ENCODE measurements around the gene TPM2. TPM values are rescaled to one million over a fixed set of nuclear protein-coding genes. Genes with fewer than 3 reads are reported as not detected.
A peak's percentile ranks its signal among the peaks of the same experiment; 100 is the strongest.

The TPM2 gene
- total and polyA plus RNA-seq, 9 of the 15 experiments (the other 6 are each of a cell fraction or from before 2014, with no cell fraction given): 0.28 to 16.1 (median 4.5) TPM

DNA sequence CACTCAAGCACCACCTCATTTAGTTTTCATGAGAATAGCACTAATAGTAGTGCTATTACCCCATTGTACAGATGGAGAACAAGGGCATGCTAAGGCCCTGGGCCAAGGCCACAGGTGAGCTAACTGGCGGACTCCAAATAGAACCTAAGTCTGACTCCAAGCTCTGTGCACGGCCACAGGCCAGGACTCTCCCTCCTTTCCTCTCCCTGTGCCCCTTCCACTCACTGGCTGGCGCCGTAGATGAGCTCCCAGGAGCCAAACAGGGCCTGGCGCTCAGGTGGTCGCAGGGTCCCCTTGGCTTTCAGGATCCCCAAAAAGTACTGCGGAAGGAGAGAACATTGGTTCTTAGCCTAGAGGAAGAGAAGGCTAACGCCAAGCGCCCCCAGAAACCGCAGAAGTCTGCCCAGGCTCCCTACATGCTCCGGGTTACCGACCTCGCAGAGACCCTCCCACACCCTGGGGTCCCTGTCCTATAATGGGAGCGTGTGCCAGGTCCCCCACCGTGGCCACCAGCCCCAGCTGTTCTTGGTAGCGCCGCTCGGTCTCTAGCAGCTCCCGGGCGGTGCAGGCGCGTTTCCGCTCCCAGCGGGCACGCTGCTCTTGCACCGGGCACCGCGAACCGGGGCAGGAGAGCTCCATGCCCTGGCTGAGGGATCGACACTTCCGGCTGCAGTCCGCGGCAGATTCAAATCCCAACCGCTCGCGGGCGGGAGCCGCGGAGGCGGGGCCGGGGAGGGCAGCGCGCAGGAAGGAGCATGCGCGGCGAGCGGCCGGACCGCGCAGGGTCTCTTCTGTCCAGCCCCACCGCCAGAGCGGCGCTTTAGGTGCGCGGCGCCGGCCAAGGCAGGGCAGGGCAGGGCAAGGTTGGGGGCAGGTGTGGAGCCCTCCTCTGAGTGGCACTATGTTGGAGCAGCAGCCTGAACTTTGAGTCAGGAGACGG lies 24.9 kb downstream of the TPM2 start, which contains the start of gene ARHGEF39 (continued):
- TF ChIP-seq ZNF584 (CRISPR knock-in tag; IDR thresholded peaks at IDR 0.05; ENCODE audit: low read depth): no peak
- TF ChIP-seq POLR3A (IDR thresholded peaks at IDR 0.05; ENCODE audit: borderline replicate concordance, extremely low read depth, insufficient read depth, insufficient read length): no peak
- TF ChIP-seq ZNF23 (CRISPR knock-in tag; IDR thresholded peaks at IDR 0.05): no peak
- no peak for TF ChIP-seq HSF4 (CRISPR knock-in tag; IDR thresholded peaks at IDR 0.05; ENCODE audit: borderline replicate concordance)
- TF ChIP-seq, protein P1, sequence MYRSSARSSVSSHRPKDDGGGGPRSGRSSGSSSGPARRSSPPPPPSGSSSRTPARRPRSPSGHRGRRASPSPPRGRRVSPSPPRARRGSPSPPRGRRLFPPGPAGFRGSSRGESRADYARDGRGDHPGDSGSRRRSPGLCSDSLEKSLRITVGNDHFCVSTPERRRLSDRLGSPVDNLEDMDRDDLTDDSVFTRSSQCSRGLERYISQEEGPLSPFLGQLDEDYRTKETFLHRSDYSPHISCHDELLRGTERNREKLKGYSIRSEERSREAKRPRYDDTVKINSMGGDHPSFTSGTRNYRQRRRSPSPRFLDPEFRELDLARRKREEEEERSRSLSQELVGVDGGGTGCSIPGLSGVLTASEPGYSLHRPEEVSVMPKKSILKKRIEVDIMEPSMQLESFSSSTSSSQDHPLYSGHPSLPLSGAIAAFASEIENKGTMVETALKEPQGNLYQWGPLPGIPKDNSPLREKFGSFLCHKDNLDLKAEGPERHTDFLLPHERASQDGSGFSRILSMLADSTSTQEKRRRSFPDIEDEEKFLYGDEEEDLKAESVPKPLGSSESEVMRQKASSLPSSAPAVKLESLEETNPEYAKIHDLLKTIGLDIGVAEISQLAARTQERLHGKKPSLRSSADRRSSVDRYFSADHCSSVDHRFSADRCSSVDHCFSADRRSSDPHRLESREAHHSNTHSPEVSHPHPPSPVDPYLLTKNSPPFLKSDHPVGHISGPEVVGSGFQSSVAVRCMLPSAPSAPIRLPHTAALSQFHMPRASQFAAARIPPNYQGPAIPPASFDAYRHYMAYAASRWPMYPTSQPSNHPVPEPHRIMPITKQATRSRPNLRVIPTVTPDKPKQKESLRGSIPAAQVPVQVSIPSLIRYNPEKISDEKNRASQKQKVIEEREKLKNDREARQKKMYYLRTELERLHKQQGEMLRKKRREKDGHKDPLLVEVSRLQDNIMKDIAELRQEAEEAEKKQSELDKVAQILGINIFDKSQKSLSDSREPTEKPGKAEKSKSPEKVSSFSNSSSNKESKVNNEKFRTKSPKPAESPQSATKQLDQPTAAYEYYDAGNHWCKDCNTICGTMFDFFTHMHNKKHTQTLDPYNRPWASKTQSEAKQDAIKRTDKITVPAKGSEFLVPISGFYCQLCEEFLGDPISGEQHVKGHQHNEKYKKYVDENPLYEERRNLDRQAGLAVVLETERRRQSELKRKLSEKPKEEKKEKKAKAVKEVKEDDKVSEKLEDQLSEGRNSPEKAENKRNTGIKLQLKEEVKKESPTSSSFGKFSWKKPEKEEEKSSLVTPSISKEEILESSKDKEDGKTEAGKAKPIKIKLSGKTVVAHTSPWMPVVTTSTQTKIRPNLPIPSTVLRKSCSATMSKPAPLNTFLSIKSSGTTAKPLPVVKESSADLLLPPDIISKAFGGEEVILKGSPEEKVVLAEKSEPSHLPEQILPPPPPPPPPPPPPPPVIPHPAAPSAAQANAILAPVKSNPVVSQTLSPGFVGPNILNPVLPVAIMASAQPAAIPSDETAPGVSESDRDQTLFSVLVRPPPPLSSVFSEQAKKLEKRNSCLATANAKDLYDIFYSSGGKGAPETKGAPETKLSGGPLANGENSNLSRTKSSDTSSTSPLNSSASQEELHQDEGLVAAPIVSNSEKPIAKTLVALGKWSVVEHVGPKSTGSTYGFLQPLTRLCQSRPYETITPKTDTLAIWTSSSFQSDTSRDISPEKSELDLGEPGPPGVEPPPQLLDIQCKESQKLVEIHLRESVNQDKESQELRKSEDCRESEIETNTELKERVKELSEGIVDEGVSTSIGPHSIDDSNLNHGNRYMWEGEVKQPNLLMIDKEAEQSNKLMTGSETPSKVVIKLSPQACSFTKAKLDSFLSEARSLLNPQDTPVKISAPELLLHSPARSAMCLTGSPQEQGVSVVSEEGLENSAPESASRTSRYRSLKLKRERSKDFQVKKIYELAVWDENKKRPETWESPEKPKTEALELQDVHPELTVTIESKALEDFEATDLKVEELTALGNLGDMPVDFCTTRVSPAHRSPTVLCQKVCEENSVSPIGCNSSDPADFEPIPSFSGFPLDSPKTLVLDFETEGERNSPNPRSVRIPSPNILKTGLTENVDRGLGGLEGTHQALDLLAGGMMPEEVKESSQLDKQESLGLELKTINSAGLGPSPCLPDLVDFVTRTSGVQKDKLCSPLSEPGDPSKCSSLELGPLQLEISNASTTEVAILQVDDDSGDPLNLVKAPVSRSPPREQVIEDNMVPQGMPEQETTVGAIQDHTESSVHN (IDR thresholded peaks at IDR 0.05; ENCODE audit: borderline replicate concordance in 1 of 2, low read depth in 1 of 2): no peak
- peak; percentile 69; the same call in 1 of the 2 replicates for TF ChIP-seq PHF8 (IDR thresholded peaks at IDR 0.05; ENCODE audit: borderline replicate concordance, low read length)
- TF ChIP-seq, protein P2, sequence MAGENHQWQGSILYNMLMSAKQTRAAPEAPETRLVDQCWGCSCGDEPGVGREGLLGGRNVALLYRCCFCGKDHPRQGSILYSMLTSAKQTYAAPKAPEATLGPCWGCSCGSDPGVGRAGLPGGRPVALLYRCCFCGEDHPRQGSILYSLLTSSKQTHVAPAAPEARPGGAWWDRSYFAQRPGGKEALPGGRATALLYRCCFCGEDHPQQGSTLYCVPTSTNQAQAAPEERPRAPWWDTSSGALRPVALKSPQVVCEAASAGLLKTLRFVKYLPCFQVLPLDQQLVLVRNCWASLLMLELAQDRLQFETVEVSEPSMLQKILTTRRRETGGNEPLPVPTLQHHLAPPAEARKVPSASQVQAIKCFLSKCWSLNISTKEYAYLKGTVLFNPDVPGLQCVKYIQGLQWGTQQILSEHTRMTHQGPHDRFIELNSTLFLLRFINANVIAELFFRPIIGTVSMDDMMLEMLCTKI (IDR thresholded peaks at IDR 0.05; ENCODE audit: partially characterized antibody): no peak
- no peak; the same call in 1 of the 2 replicates for TF ChIP-seq NFIC (IDR thresholded peaks at IDR 0.05)
- no peak for TF ChIP-seq ZNF224 (CRISPR knock-in tag; IDR thresholded peaks at IDR 0.05)
- no peak for TF ChIP-seq HNRNPLL (IDR thresholded peaks at IDR 0.05; ENCODE audit: low read depth, low read length, poor library complexity, severe bottlenecking)
- TF ChIP-seq CBX5 (IDR thresholded peaks at IDR 0.05; ENCODE audit: borderline replicate concordance, low read depth): no peak
- TF ChIP-seq KDM2B (CRISPR knock-in tag; IDR thresholded peaks at IDR 0.05): no peak
- TF ChIP-seq, protein P3, sequence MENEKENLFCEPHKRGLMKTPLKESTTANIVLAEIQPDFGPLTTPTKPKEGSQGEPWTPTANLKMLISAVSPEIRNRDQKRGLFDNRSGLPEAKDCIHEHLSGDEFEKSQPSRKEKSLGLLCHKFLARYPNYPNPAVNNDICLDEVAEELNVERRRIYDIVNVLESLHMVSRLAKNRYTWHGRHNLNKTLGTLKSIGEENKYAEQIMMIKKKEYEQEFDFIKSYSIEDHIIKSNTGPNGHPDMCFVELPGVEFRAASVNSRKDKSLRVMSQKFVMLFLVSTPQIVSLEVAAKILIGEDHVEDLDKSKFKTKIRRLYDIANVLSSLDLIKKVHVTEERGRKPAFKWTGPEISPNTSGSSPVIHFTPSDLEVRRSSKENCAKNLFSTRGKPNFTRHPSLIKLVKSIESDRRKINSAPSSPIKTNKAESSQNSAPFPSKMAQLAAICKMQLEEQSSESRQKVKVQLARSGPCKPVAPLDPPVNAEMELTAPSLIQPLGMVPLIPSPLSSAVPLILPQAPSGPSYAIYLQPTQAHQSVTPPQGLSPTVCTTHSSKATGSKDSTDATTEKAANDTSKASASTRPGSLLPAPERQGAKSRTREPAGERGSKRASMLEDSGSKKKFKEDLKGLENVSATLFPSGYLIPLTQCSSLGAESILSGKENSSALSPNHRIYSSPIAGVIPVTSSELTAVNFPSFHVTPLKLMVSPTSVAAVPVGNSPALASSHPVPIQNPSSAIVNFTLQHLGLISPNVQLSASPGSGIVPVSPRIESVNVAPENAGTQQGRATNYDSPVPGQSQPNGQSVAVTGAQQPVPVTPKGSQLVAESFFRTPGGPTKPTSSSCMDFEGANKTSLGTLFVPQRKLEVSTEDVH (IDR thresholded peaks at IDR 0.05; ENCODE audit: low read depth, partially characterized antibody): peak; percentile 74
- no peak for TF ChIP-seq KDM1A (IDR thresholded peaks at IDR 0.05)
